ENCODE results near the gene FAN1.

Gene FAN1

DNA sequence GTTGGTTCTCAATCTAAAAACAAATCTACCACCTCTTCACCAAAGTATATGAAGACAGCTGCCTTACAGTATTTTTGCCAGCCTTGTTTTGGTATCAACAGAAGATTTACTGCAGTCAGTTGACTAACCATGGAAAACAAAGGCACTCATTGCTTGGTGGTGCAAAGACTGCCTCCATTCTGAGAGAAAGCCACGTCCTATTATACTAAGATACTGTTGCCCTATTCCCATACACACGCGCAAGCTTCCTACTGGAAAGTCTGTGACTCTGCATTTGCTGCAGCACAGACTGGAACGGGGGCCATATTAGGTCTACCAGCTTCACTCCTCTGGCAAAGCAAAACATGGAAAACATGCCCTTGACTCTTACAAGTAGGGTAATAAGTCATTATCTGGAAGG, 69.7 kb downstream of the FAN1 start:
- no peak for ATAC-seq (ENCODE audit: low read depth)
- peaks cover 49% of the 10 kb centered on the region for H3K36me3 ChIP-seq (ENCODE audit: low read depth)
- TF ChIP-seq, protein P1, sequence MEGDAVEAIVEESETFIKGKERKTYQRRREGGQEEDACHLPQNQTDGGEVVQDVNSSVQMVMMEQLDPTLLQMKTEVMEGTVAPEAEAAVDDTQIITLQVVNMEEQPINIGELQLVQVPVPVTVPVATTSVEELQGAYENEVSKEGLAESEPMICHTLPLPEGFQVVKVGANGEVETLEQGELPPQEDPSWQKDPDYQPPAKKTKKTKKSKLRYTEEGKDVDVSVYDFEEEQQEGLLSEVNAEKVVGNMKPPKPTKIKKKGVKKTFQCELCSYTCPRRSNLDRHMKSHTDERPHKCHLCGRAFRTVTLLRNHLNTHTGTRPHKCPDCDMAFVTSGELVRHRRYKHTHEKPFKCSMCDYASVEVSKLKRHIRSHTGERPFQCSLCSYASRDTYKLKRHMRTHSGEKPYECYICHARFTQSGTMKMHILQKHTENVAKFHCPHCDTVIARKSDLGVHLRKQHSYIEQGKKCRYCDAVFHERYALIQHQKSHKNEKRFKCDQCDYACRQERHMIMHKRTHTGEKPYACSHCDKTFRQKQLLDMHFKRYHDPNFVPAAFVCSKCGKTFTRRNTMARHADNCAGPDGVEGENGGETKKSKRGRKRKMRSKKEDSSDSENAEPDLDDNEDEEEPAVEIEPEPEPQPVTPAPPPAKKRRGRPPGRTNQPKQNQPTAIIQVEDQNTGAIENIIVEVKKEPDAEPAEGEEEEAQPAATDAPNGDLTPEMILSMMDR (IDR thresholded peaks at IDR 0.05; ENCODE audit: poor library complexity, severe bottlenecking) = no peak

DNA sequence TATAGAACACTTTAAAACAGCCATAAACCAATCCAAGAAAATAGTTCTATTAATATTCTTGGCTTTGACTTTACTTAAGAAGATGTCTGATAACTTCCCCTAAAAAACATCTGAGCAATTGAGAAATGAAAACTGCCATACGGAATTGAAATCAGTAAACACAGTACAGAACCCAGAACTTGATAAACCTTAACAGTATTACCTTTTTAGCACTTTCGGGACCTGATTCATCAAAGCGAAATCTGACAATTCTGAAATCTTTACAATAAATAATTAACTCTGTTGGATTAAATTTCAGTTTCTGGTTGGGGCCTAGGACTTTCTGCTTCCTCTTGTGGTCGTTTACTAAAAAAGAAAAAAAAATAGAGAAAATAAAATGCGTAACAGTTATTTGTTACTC, 70.4 kb downstream of the FAN1 start:
- Histone ChIP-seq H3K4me3 (ENCODE audit: severe bottlenecking) (no peak overlapping the region), H3K27ac (ENCODE audit: poor library complexity, severe bottlenecking) (no peak overlapping the region), H3K36me3 (ENCODE audit: low read depth) (peaks cover 49% of the 10 kb centered on the region), H3K9me3 (ENCODE audit: severe bottlenecking) (no peaks in the 10 kb centered on the region), H3K4me1 (ENCODE audit: insufficient read depth, poor library complexity, severe bottlenecking) (no peaks in the 10 kb centered on the region), H3K27me3 (ENCODE audit: insufficient read depth, poor library complexity, severe bottlenecking) (no peaks in the 10 kb centered on the region)
- ATAC-seq (ENCODE audit: low read depth) (no peak), DNase-seq (ENCODE audit: low spot score) (no peak)
- TF ChIP-seq, protein P1 (IDR thresholded peaks at IDR 0.05; ENCODE audit: poor library complexity, severe bottlenecking) = no peak

More for the DNA sequence above, 69.7 kb downstream of the FAN1 start:
- no peaks in the 10 kb centered on the region for H3K4me1 ChIP-seq (ENCODE audit: insufficient read depth, poor library complexity, severe bottlenecking)
- no peaks in the 10 kb centered on the region for H3K9me3 ChIP-seq (ENCODE audit: severe bottlenecking)
- no peaks in the 10 kb centered on the region for H3K27me3 ChIP-seq (ENCODE audit: insufficient read depth, poor library complexity, severe bottlenecking)
- no peak for DNase-seq (ENCODE audit: low spot score)
- H3K4me3 ChIP-seq (ENCODE audit: severe bottlenecking) = no peak overlapping the region
- no peak overlapping the region for H3K27ac ChIP-seq (ENCODE audit: poor library complexity, severe bottlenecking)

- DNase-seq (ENCODE audit: low spot score) (no peak), ATAC-seq (ENCODE audit: low read depth) (no peak)
- no peaks in the 10 kb centered on the region for H3K4me1 ChIP-seq (ENCODE audit: insufficient read depth, poor library complexity, severe bottlenecking)
- TF ChIP-seq, protein P1 (IDR thresholded peaks at IDR 0.05; ENCODE audit: poor library complexity, severe bottlenecking) = no peak
- no peaks in the 10 kb centered on the region for H3K9me3 ChIP-seq (ENCODE audit: severe bottlenecking)
- H3K27me3 ChIP-seq (ENCODE audit: insufficient read depth, poor library complexity, severe bottlenecking) = no peaks in the 10 kb centered on the region
- no peak overlapping the region for H3K27ac ChIP-seq (ENCODE audit: poor library complexity, severe bottlenecking)
- no peak overlapping the region for H3K4me3 ChIP-seq (ENCODE audit: severe bottlenecking)
- H3K36me3 ChIP-seq (ENCODE audit: low read depth) = peaks cover 56% of the 10 kb centered on the region
Measured at GRCh38 chr15:30978328-30978727, 74.6 kb downstream of the FAN1 start.

GRCh38 chr15:30979457-30979856, 75.7 kb downstream of the FAN1 start:
- ATAC-seq (ENCODE audit: low read depth) (no peak), DNase-seq (ENCODE audit: low spot score) (no peak)
- TF ChIP-seq, protein P1 (IDR thresholded peaks at IDR 0.05; ENCODE audit: poor library complexity, severe bottlenecking) = no peak
- no peaks in the 10 kb centered on the region for H3K4me1 ChIP-seq (ENCODE audit: insufficient read depth, poor library complexity, severe bottlenecking)
- H3K36me3 ChIP-seq (ENCODE audit: low read depth) = peaks cover 48% of the 10 kb centered on the region
- H3K4me3 ChIP-seq (ENCODE audit: severe bottlenecking) = no peak overlapping the region
- no peaks in the 10 kb centered on the region for H3K27me3 ChIP-seq (ENCODE audit: insufficient read depth, poor library complexity, severe bottlenecking)
- H3K9me3 ChIP-seq (ENCODE audit: severe bottlenecking) = no peaks in the 10 kb centered on the region
- H3K27ac ChIP-seq (ENCODE audit: poor library complexity, severe bottlenecking) = no peak overlapping the region

DNA sequence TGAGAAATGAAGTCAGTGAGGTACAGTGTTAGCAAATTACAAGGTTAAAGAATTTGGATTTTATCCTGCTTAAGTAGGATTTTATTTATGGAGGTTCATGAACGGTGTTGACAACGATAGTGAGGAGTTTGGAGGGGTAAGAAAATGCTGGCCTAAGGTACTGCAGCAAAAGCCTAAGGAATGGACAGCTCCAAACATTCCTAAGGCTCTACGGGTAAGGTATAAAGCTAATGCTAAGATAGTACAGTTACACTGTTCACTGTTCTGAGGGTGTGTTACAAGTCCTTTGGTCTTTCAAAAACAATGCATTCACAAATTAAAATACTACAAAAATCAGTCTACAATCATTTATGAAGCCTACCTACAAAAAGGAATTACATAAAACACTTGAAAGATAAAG, 80.4 kb downstream of the FAN1 start:
- H3K36me3 ChIP-seq (ENCODE audit: low read depth) = peaks cover 26% of the 10 kb centered on the region; the same call in 1 of the 2 replicates
- H3K4me3 ChIP-seq (ENCODE audit: severe bottlenecking) = no peak overlapping the region
- no peak overlapping the region for H3K27ac ChIP-seq (ENCODE audit: poor library complexity, severe bottlenecking)
- no peaks in the 10 kb centered on the region for H3K9me3 ChIP-seq (ENCODE audit: severe bottlenecking)
- ATAC-seq (ENCODE audit: low read depth) (0 out of 3 replicates have a peak, but pooled peaks have one; percentile 44), DNase-seq (ENCODE audit: low spot score) (no peak)
- no peaks in the 10 kb centered on the region for H3K4me1 ChIP-seq (ENCODE audit: insufficient read depth, poor library complexity, severe bottlenecking)
- TF ChIP-seq, protein P1 (IDR thresholded peaks at IDR 0.05; ENCODE audit: poor library complexity, severe bottlenecking) = no peak
- H3K27me3 ChIP-seq (ENCODE audit: insufficient read depth, poor library complexity, severe bottlenecking) = no peaks in the 10 kb centered on the region
